ENCODE measurements around the gene ELL. TPM values are rescaled to one million over a fixed set of nuclear protein-coding genes. Genes with fewer than 3 reads are reported as not detected.

The ELL gene
- total and polyA plus RNA-seq, 8 donors: 4.1 to 88.7 (median 11.2) TPM

- intact Hi-C loops (cut with DNase I; ENCODE audit: low total_unique reads): no loop called here
- Histone ChIP-seq H3K4me3 (no peak overlapping the region), H3K36me3 (peaks cover 0 to 22% (median 10%) of the 10 kb centered on the region in 4 donors), H3K27me3 (peaks cover 0 to 16% (median 0%) of the 10 kb centered on the region in 3 donors), H3K9me3 (no peaks in the 10 kb centered on the region), H3K27ac (peak overlapping the region in 1 of 5 donors; percentile 79), H3K4me1 (peaks cover 29 to 78% (median 53%) of the 10 kb centered on the region in 4 donors)
- TF ChIP-seq, protein P1, sequence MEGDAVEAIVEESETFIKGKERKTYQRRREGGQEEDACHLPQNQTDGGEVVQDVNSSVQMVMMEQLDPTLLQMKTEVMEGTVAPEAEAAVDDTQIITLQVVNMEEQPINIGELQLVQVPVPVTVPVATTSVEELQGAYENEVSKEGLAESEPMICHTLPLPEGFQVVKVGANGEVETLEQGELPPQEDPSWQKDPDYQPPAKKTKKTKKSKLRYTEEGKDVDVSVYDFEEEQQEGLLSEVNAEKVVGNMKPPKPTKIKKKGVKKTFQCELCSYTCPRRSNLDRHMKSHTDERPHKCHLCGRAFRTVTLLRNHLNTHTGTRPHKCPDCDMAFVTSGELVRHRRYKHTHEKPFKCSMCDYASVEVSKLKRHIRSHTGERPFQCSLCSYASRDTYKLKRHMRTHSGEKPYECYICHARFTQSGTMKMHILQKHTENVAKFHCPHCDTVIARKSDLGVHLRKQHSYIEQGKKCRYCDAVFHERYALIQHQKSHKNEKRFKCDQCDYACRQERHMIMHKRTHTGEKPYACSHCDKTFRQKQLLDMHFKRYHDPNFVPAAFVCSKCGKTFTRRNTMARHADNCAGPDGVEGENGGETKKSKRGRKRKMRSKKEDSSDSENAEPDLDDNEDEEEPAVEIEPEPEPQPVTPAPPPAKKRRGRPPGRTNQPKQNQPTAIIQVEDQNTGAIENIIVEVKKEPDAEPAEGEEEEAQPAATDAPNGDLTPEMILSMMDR (IDR thresholded peaks at IDR 0.05): no peak
- TF ChIP-seq EP300 (IDR thresholded peaks at IDR 0.05) (no peak), POLR2AphosphoS5 (IDR thresholded peaks at IDR 0.05) (no peak), POLR2A (IDR thresholded peaks at IDR 0.05) (no peak)
- peak in 1 of 2 donors; percentile 50 for DNase-seq
- WGBS, 5 donors: 81 to 91% (median 85%) methylated on average over 23 to 34 of the region's 34 CpGs
Observed at GRCh38 chr19:18431351-18432197, 90.3 kb downstream of the ELL start.

- H3K4me3 ChIP-seq: no peak overlapping the region
- DNase-seq: peak in 1 of 2 donors; percentile 32
- H3K27ac ChIP-seq: peak overlapping the region in 3 of 5 donors; percentile 78 to 89 (median 84)
- TF ChIP-seq EP300 (IDR thresholded peaks at IDR 0.05) (no peak), POLR2A (IDR thresholded peaks at IDR 0.05) (no peak), POLR2AphosphoS5 (IDR thresholded peaks at IDR 0.05) (no peak)
- TF ChIP-seq, protein P1 (IDR thresholded peaks at IDR 0.05): no peak
- peaks cover 37 to 80% (median 58%) of the 10 kb centered on the region in 4 donors for H3K4me1 ChIP-seq
- H3K27me3 ChIP-seq: peaks cover 0 to 14% (median 0%) of the 10 kb centered on the region in 3 donors
- H3K36me3 ChIP-seq: peaks cover 0 to 16% (median 7%) of the 10 kb centered on the region in 4 donors
- 86 to 91% (median 88%) methylated on average over 3 to 21 of the region's 21 CpGs for WGBS, 5 donors
- intact Hi-C loops (cut with DNase I; ENCODE audit: low total_unique reads): no loop called here
- H3K9me3 ChIP-seq: no peaks in the 10 kb centered on the region
Observed at GRCh38 chr19:18430417-18431144, 91.3 kb downstream of the ELL start.

DNA sequence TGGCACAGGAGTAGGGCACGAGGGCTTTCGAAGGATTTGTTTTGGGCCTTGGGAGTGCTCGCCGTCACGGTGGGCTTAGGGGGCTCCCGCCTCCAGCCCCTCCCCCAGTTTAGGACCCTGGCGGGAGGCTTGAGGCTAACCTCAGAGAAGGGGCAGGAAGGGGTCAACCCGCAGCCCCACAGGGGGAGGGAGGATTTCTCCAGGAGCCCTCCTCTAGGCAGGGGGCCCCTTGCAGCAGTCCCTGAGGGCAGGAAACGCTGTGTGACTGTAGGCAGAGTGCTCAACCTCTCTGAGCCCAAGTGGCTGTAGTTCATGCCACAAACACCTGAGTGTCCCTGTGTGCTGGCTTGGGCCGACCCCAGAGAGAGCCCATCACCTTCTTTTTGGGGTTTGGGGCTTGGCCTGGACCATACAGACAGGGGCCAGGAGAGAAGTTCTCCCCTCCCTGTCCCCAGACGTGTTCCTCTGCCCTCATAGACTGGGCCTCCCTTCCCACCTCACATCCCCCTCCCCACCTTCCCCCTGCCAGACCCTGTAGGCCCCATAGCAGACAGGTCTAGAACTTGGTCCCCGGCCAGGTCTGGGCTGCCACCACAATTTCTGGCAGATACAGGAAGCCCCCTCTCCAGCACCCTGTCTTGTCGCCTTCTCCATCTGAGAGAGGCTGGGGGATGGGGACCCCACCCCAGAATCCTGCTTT lies 92.0 kb downstream of the ELL start:
- no peaks in the 10 kb centered on the region for H3K9me3 ChIP-seq
- peak overlapping the region in 3 of 4 donors; percentile 44 to 51 (median 48) for H3K4me3 ChIP-seq
- TF ChIP-seq POLR2A (IDR thresholded peaks at IDR 0.05) (no peak), EP300 (IDR thresholded peaks at IDR 0.05) (no peak), POLR2AphosphoS5 (IDR thresholded peaks at IDR 0.05) (no peak)
- TF ChIP-seq, protein P1 (IDR thresholded peaks at IDR 0.05): no peak
- WGBS, 5 donors: 46 to 63% (median 52%) methylated on average over 5 to 13 of the region's 13 CpGs
- H3K36me3 ChIP-seq: peaks cover 0 to 11% (median 4%) of the 10 kb centered on the region in 4 donors
- peaks cover 0 to 14% (median 0%) of the 10 kb centered on the region in 3 donors for H3K27me3 ChIP-seq
- intact Hi-C loops (cut with DNase I; ENCODE audit: low total_unique reads): no loop called here
- peaks cover 38 to 85% (median 65%) of the 10 kb centered on the region in 4 donors for H3K4me1 ChIP-seq
- H3K27ac ChIP-seq: peak overlapping the region in 4 of 5 donors; percentile 78 to 89 (median 84)
- DNase-seq: peak in 1 of 2 donors; percentile 36
